ENCODE data around the gene UBE2L3. TPM values are rescaled to one million over a fixed set of nuclear protein-coding genes. Genes with fewer than 3 reads are reported as not detected.
A peak's percentile ranks its signal among the peaks of the same experiment; 100 is the strongest.

UBE2L3 gene
- total and polyA plus RNA-seq, 8 donors, result 43.3 to 55.7 (median 48.1) TPM

GRCh38 chr22:21569459-21570170, 2.1 kb downstream of the UBE2L3 start:
- no peak for TF ChIP-seq CTCF (IDR thresholded peaks at IDR 0.05)
- Histone ChIP-seq H3K4me3 (peak overlapping the region in 1 of 2 donors; percentile 80), H3K9me3 (no peaks in the 10 kb centered on the region), H3K4me1 (peaks cover 27 to 61% of the 10 kb centered on the region in 2 donors), H3K27me3 (no peaks in the 10 kb centered on the region), H3K27ac (peak overlapping the region in 1 of 2 donors; percentile 37), H3K36me3 (no peaks in the 10 kb centered on the region)
- DNase-seq (no peak), ATAC-seq (no peak)
- intact Hi-C loops (cut with DNase I), result no loop called here

- no peak for TF ChIP-seq CTCF (IDR thresholded peaks at IDR 0.05)
- Histone ChIP-seq H3K36me3 (no peaks in the 10 kb centered on the region), H3K9me3 (no peaks in the 10 kb centered on the region), H3K4me1 (peaks cover 27 to 68% of the 10 kb centered on the region in 2 donors), H3K4me3 (no peak overlapping the region), H3K27ac (peak overlapping the region in 1 of 2 donors; percentile 37), H3K27me3 (no peaks in the 10 kb centered on the region)
- intact Hi-C loops (cut with DNase I), result no loop called here
- no peak for DNase-seq
- ATAC-seq, result no peak
Measured at GRCh38 chr22:21570398-21570797, 2.9 kb downstream of the UBE2L3 start.

GRCh38 chr22:21571679-21572078, 4.2 kb downstream of the UBE2L3 start:
- TF ChIP-seq CTCF (IDR thresholded peaks at IDR 0.05), result no peak
- intact Hi-C loops (cut with DNase I), result no loop called here
- H3K4me3 ChIP-seq, result no peak overlapping the region

GRCh38 chr22:21573293-21573734, 5.8 kb downstream of the UBE2L3 start:
- intact Hi-C loops (cut with DNase I), result no loop called here

More at GRCh38 chr22:21571679-21572078, 4.2 kb downstream of the UBE2L3 start:
- Histone ChIP-seq H3K27me3 (no peaks in the 10 kb centered on the region), H3K9me3 (no peaks in the 10 kb centered on the region), H3K36me3 (no peaks in the 10 kb centered on the region), H3K4me1 (peaks cover 27 to 73% of the 10 kb centered on the region in 2 donors), H3K27ac (peak overlapping the region in 1 of 2 donors; percentile 75)
- ATAC-seq (no peak), DNase-seq (no peak)

More at GRCh38 chr22:21573293-21573734, 5.8 kb downstream of the UBE2L3 start:
- Histone ChIP-seq H3K36me3 (no peaks in the 10 kb centered on the region), H3K27ac (no peak overlapping the region), H3K27me3 (no peaks in the 10 kb centered on the region), H3K4me1 (peaks cover 30 to 88% of the 10 kb centered on the region in 2 donors), H3K4me3 (no peak overlapping the region), H3K9me3 (no peaks in the 10 kb centered on the region)
- no peak for TF ChIP-seq CTCF (IDR thresholded peaks at IDR 0.05)
- no peak for ATAC-seq
- DNase-seq, result no peak
